Measurements from ENCODE around the gene GRP. TPM values are rescaled to one million over a fixed set of nuclear protein-coding genes. Genes with fewer than 3 reads are reported as not detected.

Gene GRP
- total RNA-seq, 1 donor from 2014 or later = not detected

- DNase-seq (ENCODE audit: low spot score) = no peak
- intact Hi-C loops (cut with DNase I) = no loop called here
Observed at GRCh38 chr18:59278793-59279192, 58.8 kb downstream of the GRP start.

GRCh38 chr18:59279193-59279592 lies 59.2 kb downstream of the GRP start:
- intact Hi-C loops (cut with DNase I) = no loop called here
- no peak for DNase-seq (ENCODE audit: low spot score)

- intact Hi-C loops (cut with DNase I) = no loop called here
- DNase-seq (ENCODE audit: low spot score) = no peak
Observed at GRCh38 chr18:59279722-59280121, 59.8 kb downstream of the GRP start.

Other genes with a start within 250 kb of the GRP start
- gene SEC11C, start 80.3 kb upstream of the GRP start, total RNA-seq = 24.3 TPM
- not detected for gene RAX, start 53.3 kb downstream of the GRP start, total RNA-seq
- gene CPLX4, start 98.5 kb downstream of the GRP start, total RNA-seq = not detected
- 50.8 TPM for gene LMAN1, start 139.1 kb downstream of the GRP start, total RNA-seq

All from cardiac septum (tissue), 1 donor.